ENCODE results near the gene GCK. TPM values are rescaled to one million over a fixed set of nuclear protein-coding genes. Genes with fewer than 3 reads are reported as not detected.

GCK gene
- total RNA-seq, 1 experiment from 2014 or later = not detected

DNA sequence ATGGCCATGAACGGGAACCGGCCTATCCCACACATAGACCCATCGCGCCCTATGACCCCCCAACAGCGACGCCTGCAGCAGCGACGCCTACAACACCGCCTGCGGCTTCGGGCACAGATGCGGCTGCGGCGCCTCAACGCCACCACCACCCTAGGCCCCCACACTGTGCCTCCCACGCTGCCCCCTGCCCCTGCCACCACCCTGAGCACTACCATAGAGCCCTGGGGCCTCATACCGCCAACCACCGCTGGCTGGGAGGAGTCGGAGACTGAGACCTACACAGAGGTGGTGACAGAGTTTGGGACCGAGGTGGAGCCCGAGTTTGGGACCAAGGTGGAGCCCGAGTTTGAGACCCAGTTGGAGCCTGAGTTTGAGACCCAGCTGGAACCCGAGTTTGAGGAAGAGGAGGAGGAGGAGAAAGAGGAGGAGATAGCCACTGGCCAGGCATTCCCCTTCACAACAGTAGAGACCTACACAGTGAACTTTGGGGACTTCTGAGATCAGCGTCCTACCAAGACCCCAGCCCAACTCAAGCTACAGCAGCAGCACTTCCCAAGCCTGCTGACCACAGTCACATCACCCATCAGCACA lies 75.4 kb downstream of the GCK start:
- no TSS peak for BruUV-seq (replicated peaks)
- peaks cover 23% of the 10 kb centered on the region for H3K36me3 Mint-ChIP-seq (ENCODE audit: insufficient read depth, unreplicated experiment)
- ChIA-PET POLR2A (interaction anchor here (0.8 to 1.5 kb wide), 3 partner anchors 9 to 377 kb away, joined by 3 to 4 read pairs (median 4); partner anchors contain the start of gene POLD2), CTCF (no interaction called here)
- TF ChIP-seq, protein P1, sequence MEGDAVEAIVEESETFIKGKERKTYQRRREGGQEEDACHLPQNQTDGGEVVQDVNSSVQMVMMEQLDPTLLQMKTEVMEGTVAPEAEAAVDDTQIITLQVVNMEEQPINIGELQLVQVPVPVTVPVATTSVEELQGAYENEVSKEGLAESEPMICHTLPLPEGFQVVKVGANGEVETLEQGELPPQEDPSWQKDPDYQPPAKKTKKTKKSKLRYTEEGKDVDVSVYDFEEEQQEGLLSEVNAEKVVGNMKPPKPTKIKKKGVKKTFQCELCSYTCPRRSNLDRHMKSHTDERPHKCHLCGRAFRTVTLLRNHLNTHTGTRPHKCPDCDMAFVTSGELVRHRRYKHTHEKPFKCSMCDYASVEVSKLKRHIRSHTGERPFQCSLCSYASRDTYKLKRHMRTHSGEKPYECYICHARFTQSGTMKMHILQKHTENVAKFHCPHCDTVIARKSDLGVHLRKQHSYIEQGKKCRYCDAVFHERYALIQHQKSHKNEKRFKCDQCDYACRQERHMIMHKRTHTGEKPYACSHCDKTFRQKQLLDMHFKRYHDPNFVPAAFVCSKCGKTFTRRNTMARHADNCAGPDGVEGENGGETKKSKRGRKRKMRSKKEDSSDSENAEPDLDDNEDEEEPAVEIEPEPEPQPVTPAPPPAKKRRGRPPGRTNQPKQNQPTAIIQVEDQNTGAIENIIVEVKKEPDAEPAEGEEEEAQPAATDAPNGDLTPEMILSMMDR (IDR thresholded peaks at IDR 0.05; ENCODE audit: unreplicated experiment) = no peak
- H3K27ac Mint-ChIP-seq (ENCODE audit: low read depth, unreplicated experiment) = no peak overlapping the region
- H3K9me3 Mint-ChIP-seq (ENCODE audit: unreplicated experiment) = no peaks in the 10 kb centered on the region
- no peak for DNase-seq (ENCODE audit: unreplicated experiment)
- no peak overlapping the region for H3K4me3 Mint-ChIP-seq (ENCODE audit: unreplicated experiment)
- H3K4me1 Mint-ChIP-seq (ENCODE audit: insufficient read depth, unreplicated experiment) = peaks cover 5% of the 10 kb centered on the region
- intact Hi-C loops (cut with micrococcal nuclease) = no loop called here
- no peaks in the 10 kb centered on the region for H3K27me3 Mint-ChIP-seq (ENCODE audit: insufficient read depth, unreplicated experiment)

DNA sequence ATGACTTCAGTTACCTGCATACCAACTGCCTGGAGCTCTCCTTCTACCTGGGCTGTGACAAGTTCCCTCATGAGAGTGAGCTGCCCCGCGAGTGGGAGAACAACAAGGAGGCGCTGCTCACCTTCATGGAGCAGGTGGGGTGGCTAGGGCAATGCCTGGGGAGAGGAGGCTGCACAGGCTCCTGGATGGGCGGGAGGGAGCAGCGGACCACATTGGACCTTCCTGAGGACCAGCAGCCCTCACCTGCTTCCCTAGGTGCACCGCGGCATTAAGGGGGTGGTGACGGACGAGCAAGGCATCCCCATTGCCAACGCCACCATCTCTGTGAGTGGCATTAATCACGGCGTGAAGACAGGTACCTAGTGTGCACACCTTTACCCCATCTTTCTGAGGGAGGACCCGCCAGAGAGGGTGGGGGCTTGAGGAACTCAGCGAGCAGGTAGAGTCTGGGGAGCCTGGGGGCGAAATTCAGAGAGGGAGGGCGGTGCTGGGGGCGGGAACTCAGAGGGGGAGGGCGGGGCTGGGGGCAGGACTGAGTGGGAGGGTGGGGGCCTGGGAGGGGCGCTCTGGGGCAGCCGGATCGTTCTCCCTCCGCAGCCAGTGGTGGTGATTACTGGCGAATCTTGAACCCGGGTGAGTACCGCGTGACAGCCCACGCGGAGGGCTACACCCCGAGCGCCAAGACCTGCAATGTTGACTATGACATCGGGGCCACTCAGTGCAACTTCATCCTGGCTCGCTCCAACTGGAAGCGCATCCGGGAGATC lies 76.1 kb downstream of the GCK start:
- H3K9me3 Mint-ChIP-seq (ENCODE audit: unreplicated experiment) = no peaks in the 10 kb centered on the region
- TF ChIP-seq, protein P1 (IDR thresholded peaks at IDR 0.05; ENCODE audit: unreplicated experiment) = no peak
- H3K27me3 Mint-ChIP-seq (ENCODE audit: insufficient read depth, unreplicated experiment) = no peaks in the 10 kb centered on the region
- ChIA-PET CTCF (interaction anchor here (0.5 kb wide), 1 partner anchor 164 kb away, joined by 3 read pairs; no protein-coding TSS in a partner anchor), POLR2A (no interaction called here)
- BruUV-seq (replicated peaks) = no TSS peak
- H3K4me3 Mint-ChIP-seq (ENCODE audit: unreplicated experiment) = no peak overlapping the region
- peaks cover 23% of the 10 kb centered on the region for H3K36me3 Mint-ChIP-seq (ENCODE audit: insufficient read depth, unreplicated experiment)
- H3K4me1 Mint-ChIP-seq (ENCODE audit: insufficient read depth, unreplicated experiment) = peaks cover 4% of the 10 kb centered on the region
- intact Hi-C loops (cut with micrococcal nuclease) = no loop called here
- no peak for DNase-seq (ENCODE audit: unreplicated experiment)
- no peak overlapping the region for H3K27ac Mint-ChIP-seq (ENCODE audit: low read depth, unreplicated experiment)

DNA sequence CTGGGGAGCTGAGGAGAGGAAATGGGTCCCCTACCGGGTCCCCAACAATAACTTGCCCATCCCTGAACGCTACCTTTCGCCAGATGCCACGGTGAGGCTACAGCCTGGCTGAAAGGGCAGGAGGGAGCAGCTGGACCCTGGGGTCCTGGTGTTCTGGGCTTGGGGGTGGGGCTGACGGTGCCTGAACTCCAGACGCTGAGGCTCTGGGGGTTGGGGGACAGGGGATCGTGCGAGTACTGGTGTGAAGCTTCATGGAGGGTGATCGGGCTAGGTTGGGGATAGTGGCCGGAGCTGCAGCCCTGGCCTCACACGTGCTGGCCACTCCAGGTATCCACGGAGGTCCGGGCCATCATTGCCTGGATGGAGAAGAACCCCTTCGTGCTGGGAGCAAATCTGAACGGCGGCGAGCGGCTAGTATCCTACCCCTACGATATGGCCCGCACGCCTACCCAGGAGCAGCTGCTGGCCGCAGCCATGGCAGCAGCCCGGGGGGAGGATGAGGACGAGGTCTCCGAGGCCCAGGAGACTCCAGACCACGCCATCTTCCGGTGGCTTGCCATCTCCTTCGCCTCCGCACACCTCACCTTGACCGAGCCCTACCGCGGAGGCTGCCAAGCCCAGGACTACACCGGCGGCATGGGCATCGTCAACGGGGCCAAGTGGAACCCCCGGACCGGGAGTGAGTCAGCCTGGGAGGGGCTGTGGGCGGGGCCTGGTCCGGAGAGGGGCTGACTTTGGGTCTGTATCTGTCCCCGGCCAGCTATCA lies 76.8 kb downstream of the GCK start:
- H3K9me3 Mint-ChIP-seq (ENCODE audit: unreplicated experiment) = no peaks in the 10 kb centered on the region
- no peak overlapping the region for H3K27ac Mint-ChIP-seq (ENCODE audit: low read depth, unreplicated experiment)
- TF ChIP-seq, protein P1 (IDR thresholded peaks at IDR 0.05; ENCODE audit: unreplicated experiment) = no peak
- CTCF ChIA-PET = interaction anchor here (0.5 kb wide), 1 partner anchor 164 kb away, joined by 3 read pairs; no protein-coding TSS in a partner anchor
- H3K4me1 Mint-ChIP-seq (ENCODE audit: insufficient read depth, unreplicated experiment) = no peaks in the 10 kb centered on the region
- DNase-seq (ENCODE audit: unreplicated experiment) = no peak
- H3K4me3 Mint-ChIP-seq (ENCODE audit: unreplicated experiment) = no peak overlapping the region
- intact Hi-C loops (cut with micrococcal nuclease) = no loop called here
- H3K27me3 Mint-ChIP-seq (ENCODE audit: insufficient read depth, unreplicated experiment) = no peaks in the 10 kb centered on the region
- POLR2A ChIA-PET = interaction anchor here (2.3 kb wide), 1 partner anchor 10 kb away, joined by 8 read pairs; no protein-coding TSS in a partner anchor
- H3K36me3 Mint-ChIP-seq (ENCODE audit: insufficient read depth, unreplicated experiment) = peaks cover 23% of the 10 kb centered on the region
- no TSS peak for BruUV-seq (replicated peaks)

DNA sequence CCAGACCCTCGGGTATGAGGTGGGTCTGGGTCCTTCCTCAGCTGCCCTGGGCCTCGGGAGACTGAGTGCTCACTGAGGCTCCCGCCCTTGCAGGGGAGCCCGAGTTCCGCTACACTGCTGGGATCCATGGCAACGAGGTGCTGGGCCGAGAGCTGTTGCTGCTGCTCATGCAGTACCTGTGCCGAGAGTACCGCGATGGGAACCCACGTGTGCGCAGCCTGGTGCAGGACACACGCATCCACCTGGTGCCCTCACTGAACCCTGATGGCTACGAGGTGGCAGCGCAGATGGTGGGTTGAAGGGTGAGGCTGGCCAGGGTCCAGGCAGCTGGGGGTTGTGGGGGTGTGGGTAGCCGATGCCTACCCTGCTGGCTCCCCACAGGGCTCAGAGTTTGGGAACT lies 77.5 kb downstream of the GCK start:
- no peaks in the 10 kb centered on the region for H3K4me1 Mint-ChIP-seq (ENCODE audit: insufficient read depth, unreplicated experiment)
- DNase-seq (ENCODE audit: unreplicated experiment) = no peak
- CTCF ChIA-PET = interaction anchor here (0.6 kb wide), 1 partner anchor 59 kb away, joined by 4 read pairs; no protein-coding TSS in a partner anchor
- H3K27me3 Mint-ChIP-seq (ENCODE audit: insufficient read depth, unreplicated experiment) = no peaks in the 10 kb centered on the region
- H3K36me3 Mint-ChIP-seq (ENCODE audit: insufficient read depth, unreplicated experiment) = peaks cover 23% of the 10 kb centered on the region
- no TSS peak for BruUV-seq (replicated peaks)
- H3K9me3 Mint-ChIP-seq (ENCODE audit: unreplicated experiment) = no peaks in the 10 kb centered on the region
- no peak overlapping the region for H3K4me3 Mint-ChIP-seq (ENCODE audit: unreplicated experiment)
- intact Hi-C loops (cut with micrococcal nuclease) = no loop called here
- TF ChIP-seq, protein P1 (IDR thresholded peaks at IDR 0.05; ENCODE audit: unreplicated experiment) = no peak
- POLR2A ChIA-PET = interaction anchor here (0.6 to 2.3 kb wide), 2 partner anchors 11 to 44 kb away, joined by 4 to 8 read pairs; no protein-coding TSS in a partner anchor
- H3K27ac Mint-ChIP-seq (ENCODE audit: low read depth, unreplicated experiment) = no peak overlapping the region
